ENCODE data around the gene GNE.
"Not testable (repeated sequence)": the region's sequence is repeated elsewhere in the genome, so short reads cannot be mapped to it uniquely, and the experiment has no call there.

GNE gene

DNA sequence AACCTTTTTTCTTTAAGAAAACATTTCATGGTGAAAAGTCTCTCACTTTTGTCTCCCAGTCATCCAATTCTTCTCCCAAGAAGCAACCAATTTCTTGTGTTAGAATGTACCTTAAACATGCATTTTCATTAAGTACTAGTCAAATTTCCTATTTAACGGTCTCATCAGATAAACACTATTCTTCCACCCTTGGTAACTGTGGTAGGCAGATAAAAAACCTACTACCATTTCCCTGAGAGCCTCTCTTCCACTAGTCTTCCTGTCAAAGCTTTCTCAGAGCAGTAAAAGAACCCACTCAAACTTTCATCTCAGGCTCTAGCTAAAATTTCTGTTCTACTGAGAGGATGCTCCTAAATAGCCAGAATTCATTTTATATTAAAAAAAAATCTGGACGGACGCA, 10.9 kb downstream of the GNE start:
- TF ChIP-seq, protein P1, sequence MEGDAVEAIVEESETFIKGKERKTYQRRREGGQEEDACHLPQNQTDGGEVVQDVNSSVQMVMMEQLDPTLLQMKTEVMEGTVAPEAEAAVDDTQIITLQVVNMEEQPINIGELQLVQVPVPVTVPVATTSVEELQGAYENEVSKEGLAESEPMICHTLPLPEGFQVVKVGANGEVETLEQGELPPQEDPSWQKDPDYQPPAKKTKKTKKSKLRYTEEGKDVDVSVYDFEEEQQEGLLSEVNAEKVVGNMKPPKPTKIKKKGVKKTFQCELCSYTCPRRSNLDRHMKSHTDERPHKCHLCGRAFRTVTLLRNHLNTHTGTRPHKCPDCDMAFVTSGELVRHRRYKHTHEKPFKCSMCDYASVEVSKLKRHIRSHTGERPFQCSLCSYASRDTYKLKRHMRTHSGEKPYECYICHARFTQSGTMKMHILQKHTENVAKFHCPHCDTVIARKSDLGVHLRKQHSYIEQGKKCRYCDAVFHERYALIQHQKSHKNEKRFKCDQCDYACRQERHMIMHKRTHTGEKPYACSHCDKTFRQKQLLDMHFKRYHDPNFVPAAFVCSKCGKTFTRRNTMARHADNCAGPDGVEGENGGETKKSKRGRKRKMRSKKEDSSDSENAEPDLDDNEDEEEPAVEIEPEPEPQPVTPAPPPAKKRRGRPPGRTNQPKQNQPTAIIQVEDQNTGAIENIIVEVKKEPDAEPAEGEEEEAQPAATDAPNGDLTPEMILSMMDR (IDR thresholded peaks at IDR 0.05; ENCODE audit: low read depth, low read length, missing control alignments), result no peak
- H3K4me3 ChIP-seq (replicated peaks; ENCODE audit: low read depth, low read length), result no peak overlapping the region
- no peak for DNase-seq (ENCODE audit: extremely low read depth, low read depth)

DNA sequence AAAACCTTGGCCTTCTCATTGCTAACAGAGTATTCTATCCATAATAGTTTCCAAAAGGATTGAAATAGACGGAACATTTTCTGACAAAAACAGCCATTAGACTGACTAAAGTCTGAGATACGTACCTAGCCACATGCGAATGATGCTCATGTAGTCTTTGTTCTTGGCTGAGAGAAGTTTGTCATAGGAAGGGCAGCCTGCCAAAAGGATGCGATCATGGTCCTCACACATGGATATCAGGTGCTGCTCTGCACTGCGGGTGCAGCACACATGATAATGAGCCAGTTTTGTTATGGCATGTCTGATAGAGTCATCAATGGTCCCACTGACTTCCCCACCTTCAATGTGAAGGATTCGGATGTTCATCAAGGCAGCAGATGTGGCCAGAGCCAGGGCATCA, 12.3 kb downstream of the GNE start:
- DNase-seq (ENCODE audit: extremely low read depth, low read depth), result no peak
- no peak overlapping the region for H3K4me3 ChIP-seq (replicated peaks; ENCODE audit: low read depth, low read length)
- TF ChIP-seq, protein P1 (IDR thresholded peaks at IDR 0.05; ENCODE audit: low read depth, low read length, missing control alignments), result no peak

DNA sequence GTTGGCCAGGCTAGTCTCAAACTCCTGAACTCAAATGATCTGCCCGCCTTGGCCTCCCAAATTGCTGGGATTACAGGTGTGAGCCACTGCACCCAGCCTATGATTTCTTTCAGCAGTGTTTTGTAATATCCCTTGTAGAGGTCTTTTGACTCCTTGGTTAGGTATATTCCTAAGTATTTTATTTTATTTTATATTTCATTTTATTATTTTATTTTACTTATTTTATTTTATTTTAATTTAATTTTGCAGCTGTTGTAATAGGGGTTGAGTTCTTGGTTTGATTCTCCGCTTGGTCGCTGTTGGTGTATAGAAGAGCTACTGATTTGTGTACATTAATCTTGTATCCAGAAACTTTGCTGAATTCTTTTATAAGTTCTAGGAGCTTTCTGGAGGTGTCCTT, 18.6 kb downstream of the GNE start:
- H3K4me3 ChIP-seq (replicated peaks; ENCODE audit: low read depth, low read length); DNase-seq (ENCODE audit: extremely low read depth, low read depth): not testable (repeated sequence)

DNA sequence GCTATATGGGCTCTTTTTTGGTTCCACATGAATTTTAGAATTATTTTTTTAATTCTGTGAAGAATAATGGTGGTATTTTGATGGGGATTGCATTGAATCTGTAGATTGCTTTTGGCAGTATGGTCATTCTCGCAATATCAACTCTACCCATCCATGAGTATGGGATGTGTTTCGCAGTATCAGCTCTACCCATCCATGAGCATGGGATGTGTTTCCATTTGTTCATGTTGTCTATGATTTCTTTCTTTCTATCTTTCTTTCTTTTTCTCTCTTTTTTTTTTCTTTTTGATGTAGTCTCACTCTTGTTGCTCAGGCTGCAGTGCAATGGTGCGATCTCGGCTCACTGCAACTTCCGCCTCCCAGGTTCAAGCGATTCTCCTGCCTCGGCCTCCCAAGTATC, 19.0 kb downstream of the GNE start:
- not testable (repeated sequence) for DNase-seq (ENCODE audit: extremely low read depth, low read depth); H3K4me3 ChIP-seq (replicated peaks; ENCODE audit: low read depth, low read length)

DNA sequence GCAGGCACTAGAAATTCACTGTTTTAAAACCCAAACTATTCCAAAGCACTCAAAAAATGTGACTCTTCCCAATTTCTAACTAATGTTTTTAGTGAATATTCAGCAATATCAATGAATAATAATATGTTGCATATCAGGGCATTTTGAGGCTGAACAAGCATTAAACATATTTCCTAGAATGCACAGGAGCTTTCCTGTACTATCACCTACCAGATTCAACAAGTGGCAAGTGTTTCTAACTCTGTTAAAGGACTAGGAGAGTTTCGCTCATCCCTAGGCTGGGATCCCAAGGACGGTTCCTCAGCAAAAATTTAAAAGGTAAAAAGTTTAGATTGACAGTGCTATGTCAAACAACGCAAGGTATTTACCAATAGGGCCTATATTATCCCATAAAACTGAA, 21.0 kb downstream of the GNE start:
- TF ChIP-seq, protein P1 (IDR thresholded peaks at IDR 0.05; ENCODE audit: low read depth, low read length, missing control alignments), result no peak
- no peak overlapping the region for H3K4me3 ChIP-seq (replicated peaks; ENCODE audit: low read depth, low read length)
- DNase-seq (ENCODE audit: extremely low read depth, low read depth), result no peak

DNA sequence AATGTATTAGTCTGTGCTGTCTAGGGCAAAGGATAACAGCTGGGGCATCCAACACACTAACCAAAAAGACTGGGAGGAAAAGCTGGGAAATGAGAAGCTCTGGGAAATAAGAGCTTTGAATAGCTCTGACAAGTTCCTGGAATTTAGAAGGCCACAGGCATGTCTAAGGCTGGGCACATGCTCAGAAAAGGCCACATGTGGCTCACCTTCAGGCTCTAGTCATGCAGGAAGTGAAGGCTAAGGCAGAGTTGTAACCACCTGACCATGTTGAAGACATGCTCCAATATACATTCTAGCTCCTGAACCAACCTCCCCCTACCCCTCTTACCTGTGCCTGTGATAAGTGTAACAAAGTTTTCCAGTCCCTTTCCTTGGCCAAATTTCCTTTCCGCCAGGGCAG, 35.8 kb downstream of the GNE start:
- H3K4me3 ChIP-seq (replicated peaks; ENCODE audit: low read depth, low read length), result no peak overlapping the region
- TF ChIP-seq, protein P1 (IDR thresholded peaks at IDR 0.05; ENCODE audit: low read depth, low read length, missing control alignments), result no peak
- DNase-seq (ENCODE audit: extremely low read depth, low read depth), result no peak

DNA sequence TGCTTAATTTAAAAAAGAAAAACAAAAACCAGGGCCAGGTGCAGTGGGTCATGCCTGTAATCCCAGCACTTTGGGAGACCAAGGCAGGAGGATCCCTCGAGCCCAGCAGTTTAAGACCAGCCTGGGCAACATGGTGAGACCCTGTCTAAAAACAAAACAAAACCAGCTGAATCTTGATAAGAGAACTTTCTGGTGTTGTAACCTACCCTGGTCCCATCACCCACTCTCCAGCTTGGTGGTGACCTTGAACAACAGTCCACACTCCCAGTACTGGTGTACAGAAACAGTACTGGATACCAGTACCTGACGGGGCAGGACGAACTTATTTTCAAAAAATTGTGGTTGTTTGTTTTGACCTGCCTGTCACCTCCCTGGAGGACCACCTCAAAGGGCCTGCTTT, 36.6 kb downstream of the GNE start:
- TF ChIP-seq, protein P1 (IDR thresholded peaks at IDR 0.05; ENCODE audit: low read depth, low read length, missing control alignments), result no peak
- H3K4me3 ChIP-seq (replicated peaks; ENCODE audit: low read depth, low read length), result no peak overlapping the region

DNA sequence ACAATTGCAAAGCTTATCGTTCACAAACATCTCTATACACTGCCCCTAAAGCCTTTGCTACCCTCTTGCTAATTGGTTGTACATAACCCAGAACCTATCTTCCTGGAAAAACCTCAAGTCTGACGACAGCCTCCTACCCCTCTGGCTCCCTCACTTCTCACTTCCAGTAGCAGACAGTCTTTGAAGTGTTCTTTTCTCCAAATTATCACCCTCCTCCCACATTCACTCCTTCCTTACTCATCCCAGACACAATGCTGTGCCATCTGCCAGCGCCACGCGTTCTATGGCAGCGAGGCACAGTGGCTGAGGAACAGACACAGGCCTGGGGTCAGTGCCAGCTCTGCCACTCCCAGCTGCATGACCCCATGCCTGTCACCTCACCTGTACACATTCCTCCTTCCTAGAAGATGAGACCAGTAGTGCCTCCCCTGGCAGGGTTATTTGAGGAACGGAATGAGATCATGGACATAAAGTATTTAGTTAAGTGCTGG, 39.8 kb downstream of the GNE start:
- no peak overlapping the region for H3K4me3 ChIP-seq (replicated peaks; ENCODE audit: low read depth, low read length)
- no peak for DNase-seq (ENCODE audit: extremely low read depth, low read depth)
- TF ChIP-seq, protein P1 (IDR thresholded peaks at IDR 0.05; ENCODE audit: low read depth, low read length, missing control alignments), result no peak

More for the DNA sequence above, 36.6 kb downstream of the GNE start:
- DNase-seq (ENCODE audit: extremely low read depth, low read depth), result no peak

All from HFF-Myc (cell line).